Stimulated activated CD8-positive, alpha-beta memory T cell treated with anti-CD3 and anti-CD28 coated beads, Interleukin-4, amount 100 ng/mL, for 4 hours (primary cell): ENCODE data around the gene STK10.

Experiments used
- DNase-seq, 2 donors: peaks; one replicate each; pipeline ENCODE4 v3.0.0-alpha.2; 2020; ENCODE audit warnings: low read depth in 2 of 2, low spot score in 1 of 2

The STK10 gene

DNA sequence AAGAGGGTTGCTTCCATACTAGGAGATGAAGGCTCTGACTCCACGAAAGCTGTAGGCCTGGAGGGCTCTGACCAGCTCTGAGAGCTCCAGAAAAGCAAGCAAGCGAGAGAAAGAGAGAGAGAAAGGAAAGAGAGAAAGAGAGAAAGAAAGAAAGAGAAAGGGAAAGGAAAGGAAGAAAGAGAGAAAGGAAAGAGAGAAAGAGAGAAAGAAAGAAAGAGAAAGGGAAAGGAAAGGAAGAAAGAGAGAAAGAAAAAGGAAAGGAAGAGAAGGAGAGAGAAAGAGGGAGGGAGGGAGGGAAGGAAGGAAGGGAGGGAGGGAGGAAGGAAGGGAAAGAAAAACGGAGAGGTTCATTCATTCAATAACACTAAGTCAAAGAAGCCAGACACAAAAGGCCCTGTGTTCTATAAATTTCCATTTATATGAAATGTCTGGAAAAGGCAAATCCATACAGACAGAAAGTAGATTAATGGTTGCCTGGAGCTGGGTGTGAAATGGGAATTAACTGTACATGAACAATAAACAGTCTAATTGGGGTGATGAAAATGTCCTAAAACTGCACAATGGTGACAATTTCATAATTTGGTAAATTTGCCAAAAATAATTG is 1.8 kb upstream of the STK10 start:
- DNase-seq, result no peak

DNA sequence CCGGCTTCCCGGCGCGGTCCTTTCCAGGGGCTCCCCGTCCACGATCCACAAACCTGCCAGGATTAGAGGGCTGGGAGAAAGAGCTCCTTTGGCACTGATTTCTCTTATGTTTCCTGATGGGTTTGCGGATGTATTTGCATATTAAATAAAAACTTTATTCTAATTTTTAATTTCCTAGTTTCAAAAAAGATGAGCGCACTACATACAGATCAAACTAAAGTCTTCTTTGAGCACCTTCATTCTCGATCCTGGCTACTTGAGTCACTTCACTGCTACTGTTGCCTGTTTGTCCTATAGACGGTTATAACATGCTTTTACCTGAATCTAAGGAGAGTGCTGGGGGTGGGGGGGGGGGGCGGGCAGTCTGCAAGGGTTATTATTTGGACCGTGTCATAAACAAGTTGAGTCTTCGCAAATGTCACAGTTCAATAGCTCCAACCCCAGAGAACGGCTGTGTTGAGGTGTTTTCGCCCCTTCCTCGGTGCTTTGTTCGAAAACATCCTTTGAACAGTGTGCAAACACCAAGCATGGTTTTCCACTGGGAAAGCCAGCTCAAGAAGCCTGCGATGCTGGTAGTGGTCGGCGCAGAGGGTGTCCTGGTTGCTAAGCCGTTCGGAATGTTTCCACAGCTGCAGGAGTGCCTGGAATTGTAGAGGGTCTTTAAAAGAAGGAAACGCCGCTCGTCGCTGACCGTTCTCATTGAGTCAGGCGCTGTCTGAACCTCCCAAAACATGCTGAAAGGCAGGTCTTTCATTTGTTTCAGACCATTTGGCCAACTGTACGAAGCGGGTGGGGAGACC is 1.1 kb upstream of the STK10 start:
- DNase-seq, result no peak

GRCh38 chr5:172187118-172188032 is 649 bp downstream of the STK10 start:
- DNase-seq, result peak in 1 of 2 donors; percentile 41

DNA sequence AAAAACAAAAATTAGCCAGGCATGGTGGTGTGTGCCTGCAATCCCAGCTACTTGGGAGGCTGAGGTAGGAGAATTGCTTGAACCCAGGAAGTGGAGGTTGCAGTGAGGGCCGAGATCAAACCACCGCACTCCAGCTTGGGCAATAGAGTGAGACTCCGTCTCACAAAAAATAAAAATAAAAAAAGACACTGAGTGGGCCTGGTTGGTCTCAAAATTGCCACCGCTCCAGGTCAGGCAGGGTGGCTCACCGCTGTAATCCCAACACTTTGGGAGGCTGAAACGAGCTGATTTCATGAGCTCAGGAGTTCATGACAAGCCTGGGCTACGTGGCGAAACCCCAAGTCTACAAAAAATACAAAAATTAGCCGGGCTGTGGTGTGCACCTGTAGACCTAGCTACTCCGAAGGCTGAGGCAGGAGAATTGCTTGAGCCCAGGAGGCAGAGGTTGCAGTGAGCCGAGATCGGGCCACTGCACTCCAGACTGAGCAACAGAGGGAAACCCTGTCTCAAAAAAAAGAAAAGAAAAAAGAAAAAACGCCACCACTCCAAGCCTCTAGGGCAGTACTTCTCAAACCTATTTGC is 1.8 kb downstream of the STK10 start:
- no peak for DNase-seq

GRCh38 chr5:172185096-172185461 is 2.9 kb downstream of the STK10 start:
- no peak for DNase-seq

GRCh38 chr5:172183881-172184280 is 4.1 kb downstream of the STK10 start:
- no peak for DNase-seq

- no peak for DNase-seq
Observed at GRCh38 chr5:172182291-172182690, 5.7 kb downstream of the STK10 start.

GRCh38 chr5:172180936-172181335 is 7.1 kb downstream of the STK10 start:
- no peak for DNase-seq

- no peak for DNase-seq
Observed at GRCh38 chr5:172178991-172179989, 8.7 kb downstream of the STK10 start.

- DNase-seq, result no peak
Observed at GRCh38 chr5:172178301-172178987, 9.6 kb downstream of the STK10 start.

GRCh38 chr5:172177176-172177575 is 10.8 kb downstream of the STK10 start:
- DNase-seq, result no peak

GRCh38 chr5:172175263-172175719 is 12.7 kb downstream of the STK10 start:
- DNase-seq, result peak; percentile 70 to 83

- DNase-seq, result peak in 1 of 2 donors; percentile 65
Observed at GRCh38 chr5:172173564-172174153, 14.4 kb downstream of the STK10 start.

DNA sequence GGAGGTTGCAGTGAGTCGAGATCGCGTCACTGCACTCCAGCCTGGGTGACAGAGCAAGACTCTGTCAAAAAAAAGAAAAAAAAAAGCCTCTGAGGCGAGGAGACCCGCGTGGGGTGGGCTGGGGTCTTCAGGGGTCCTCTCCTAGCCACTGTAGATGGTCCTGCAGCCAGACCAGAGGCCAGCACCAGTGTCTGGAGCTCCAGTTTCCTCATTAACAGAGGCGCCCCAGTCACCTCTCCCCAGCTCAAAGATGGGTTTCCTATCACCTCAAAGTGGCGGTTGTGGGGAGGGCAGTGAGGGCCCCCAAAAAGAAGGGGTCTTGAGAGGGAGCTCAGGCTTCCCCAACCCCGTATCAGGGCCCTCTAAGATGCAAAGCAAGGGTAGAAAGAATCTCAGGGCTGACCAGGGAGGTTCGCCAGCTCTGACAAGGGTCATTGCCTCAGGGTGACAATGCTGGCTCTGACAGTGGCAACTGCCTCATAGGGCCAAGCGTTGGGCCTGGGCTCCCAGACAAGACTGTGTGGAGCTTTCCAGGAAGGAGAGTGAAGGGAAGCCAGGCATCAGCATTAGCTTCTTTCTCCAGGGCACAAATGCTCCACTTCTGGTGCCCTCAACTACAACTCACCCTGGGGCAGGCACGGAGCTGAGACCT is 15.0 kb downstream of the STK10 start:
- no peak for DNase-seq

DNA sequence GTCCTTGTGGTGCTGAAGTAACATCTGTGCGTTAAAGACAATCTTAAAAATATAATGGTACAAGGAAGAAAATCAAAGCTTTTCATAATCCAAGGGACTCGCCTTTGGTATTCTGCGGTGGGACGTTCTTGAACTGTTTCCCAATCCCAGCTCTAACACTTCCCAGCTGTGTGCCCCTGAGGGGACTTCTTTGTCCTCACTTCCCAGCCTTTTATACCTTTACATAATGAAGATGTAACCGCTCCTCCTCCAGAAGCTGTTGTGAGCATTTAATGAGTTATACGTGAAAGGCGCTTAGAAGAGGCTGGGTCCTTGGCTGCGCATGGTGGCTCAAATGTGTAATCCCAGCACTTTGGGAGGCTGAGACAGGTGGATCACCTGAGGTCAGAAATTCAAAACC is 16.9 kb downstream of the STK10 start:
- DNase-seq, result no peak

DNA sequence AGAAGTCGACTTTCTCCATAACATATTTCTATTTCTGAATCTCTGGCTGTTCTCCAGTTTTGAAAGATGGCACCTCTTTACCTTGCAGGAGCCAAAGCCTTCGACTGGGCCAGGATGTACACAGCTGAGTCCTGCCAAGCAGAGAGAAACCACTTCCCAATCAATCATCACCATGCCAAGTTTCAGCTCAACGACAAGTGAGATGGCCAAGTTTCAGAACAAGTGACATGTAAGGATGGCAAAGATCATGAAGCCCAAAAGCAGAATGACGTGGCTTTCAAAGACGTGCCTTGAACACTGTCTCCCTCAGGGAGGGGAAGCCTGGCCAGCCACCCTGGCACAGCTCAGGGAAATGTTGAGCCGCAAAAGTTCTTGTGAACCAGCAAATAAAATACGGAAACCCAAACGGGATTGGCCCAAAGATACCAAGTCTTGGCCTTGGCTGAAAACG is 17.7 kb downstream of the STK10 start:
- no peak for DNase-seq

DNA sequence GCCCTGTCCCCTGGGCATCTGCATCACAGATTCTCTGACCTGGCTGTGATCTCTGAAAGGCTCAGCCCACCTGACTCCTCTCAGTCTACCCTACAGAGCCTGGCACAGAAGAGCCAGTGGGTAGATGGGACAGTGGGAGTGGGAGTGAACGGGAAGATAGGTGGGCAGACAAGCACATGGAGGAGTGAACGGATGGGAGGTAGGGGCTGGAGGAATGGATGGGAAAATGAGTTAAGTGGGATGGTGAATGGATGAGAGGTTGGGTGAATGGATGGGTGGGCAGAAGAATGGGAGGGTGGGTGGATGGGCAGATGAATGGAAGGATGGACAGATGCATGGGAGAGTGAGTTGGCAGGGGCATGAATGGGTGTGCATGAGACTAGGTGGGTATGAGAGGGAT is 18.8 kb downstream of the STK10 start:
- DNase-seq, result no peak

DNA sequence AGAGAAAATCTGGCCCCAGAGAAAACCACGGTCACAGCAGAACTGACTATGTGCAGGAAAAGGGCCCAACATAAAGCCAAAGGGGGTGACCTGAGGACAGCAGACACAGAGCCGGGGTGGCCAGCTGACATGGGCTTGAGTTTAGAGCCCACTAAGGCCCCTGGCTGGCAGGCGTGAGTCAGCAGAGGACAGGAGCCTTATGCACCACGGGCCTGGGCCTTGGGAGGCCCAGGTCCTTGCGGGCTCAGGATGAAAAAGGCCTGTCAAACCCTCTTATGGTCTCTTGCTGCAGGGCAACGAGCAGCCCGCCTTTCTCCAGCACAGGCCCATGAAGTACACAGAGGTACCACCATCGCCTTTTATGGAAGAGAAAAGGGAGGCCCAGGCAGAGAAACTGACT is 19.7 kb downstream of the STK10 start:
- no peak for DNase-seq

DNA sequence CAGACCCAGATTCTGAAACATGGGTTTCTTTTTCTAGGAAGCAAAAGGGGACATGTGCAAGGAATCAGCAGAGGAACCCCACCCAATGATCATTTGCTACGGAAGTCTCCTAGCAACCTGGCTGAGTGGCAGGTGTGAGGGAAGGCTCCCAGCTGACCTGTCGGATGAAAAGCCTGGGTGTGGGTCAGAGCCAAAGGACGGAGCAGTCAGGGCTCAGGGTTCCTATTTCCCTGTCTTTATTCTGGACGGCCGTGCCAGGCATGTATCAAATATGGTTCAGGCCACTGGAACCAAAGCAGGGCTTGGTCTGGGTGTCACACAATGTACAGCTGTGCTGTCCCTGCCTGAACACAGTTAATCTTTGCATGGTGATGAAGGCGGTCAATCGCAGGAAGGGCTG is 20.1 kb downstream of the STK10 start:
- no peak for DNase-seq
